Kidney epithelial cell (primary cell): ENCODE measurements around the gene TAGAP. TPM values are rescaled to one million over a fixed set of nuclear protein-coding genes. Genes with fewer than 3 reads are reported as not detected.

Experiments used
- DNase-seq: peaks from one replicate; pipeline ENCODE4 v3.0.0-alpha.2; 2010; ENCODE audit warnings: low read depth
- H3K27me3 ChIP-seq: 2 replicates; pipeline ENCODE4 v1.6.0; 2011; ENCODE audit warnings: low read length; ENCODE audit not compliant: control insufficient read depth, insufficient read depth
- H3K36me3 ChIP-seq: 2 replicates; pipeline ENCODE4 v1.5.1; 2011; ENCODE audit warnings: low read length; ENCODE audit not compliant: control insufficient read depth, insufficient read depth
- H3K4me3 ChIP-seq: 2 replicates; pipeline ENCODE4 v1.5.1; 2011; ENCODE audit warnings: low read depth, mild to moderate bottlenecking, control low read depth, low read length
- CTCF ChIP-seq: IDR thresholded peaks from 2 replicates; pipeline ENCODE4 v1.5.1; 2011; ENCODE audit warnings: mild to moderate bottlenecking, moderate library complexity, low read length, control low read depth, inconsistent platforms; ENCODE audit not compliant: insufficient read depth, poor library complexity, severe bottlenecking
- total RNA-seq: library from RNA; depleted of rRNA; stranded (reverse); fragments of >200 nt; gene quantifications from 2 replicates; pipeline ENCODE4 v1.2.3, GENCODE V29; 2015

The TAGAP gene
- total RNA-seq, 1 donor from 2014 or later = 0.96 TPM

DNA sequence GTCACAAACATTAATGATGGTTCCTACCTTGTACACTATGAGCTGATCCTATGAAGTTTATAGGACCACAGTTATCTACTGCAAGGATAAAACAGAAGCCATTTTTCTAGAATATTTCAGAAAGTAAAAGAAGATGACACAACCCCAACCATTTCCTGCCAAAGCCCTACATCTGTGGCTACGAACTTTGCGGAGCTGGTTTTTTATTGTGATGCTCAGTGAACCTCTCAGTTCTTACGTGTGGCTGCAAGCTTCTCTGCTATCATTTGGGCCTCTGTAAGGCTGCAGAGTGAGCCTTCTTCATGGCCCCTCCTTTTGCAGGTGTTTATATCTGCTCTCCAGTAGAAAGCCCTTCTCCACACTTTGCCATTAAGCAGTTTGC lies 17.8 kb upstream of the TAGAP start:
- no peak for TF ChIP-seq CTCF
- Histone ChIP-seq H3K36me3 (no peaks in the 10 kb centered on the region), H3K27me3 (peaks cover 5% of the 10 kb centered on the region), H3K4me3 (no peak overlapping the region)
- DNase-seq = no peak

DNA sequence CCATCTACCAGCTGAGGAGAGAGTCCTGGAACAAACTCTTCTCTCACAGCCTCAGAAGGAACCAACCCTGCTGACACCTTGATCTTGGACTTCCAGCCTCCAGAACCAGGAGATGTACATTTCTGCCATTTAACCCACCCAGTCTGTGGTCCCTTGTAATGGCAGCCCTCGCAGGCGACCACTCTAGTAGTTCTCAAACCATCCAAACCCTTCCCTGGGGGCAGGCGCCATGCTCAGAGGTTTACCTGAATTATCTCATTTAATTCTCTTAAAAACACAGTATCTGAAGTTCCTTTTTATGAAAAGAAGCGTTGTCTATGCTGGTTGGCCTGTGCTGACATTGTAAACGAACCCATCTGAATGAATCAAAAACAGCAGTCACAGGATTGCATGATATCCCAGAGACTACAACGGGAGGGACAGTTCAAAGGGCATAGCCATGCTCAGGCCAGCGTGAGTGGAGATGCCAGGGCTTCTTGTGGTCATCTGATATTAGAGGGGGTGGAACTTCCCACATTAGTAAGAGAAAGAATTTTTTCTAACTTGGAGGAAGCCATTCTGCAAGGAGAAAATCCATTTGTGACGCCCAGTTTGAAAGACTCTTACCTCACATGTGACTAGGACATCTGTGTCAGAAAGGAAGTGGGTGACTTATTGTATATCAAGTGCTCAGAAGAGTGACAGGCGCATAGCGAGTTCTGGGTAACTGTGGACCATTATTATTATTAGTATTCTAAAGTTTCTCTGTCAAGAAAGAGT lies 17.2 kb upstream of the TAGAP start:
- peaks cover 5% of the 10 kb centered on the region for H3K27me3 ChIP-seq
- no peak for DNase-seq
- no peak for TF ChIP-seq CTCF

GRCh38 chr6:159061146-159061545 lies 16.4 kb upstream of the TAGAP start:
- TF ChIP-seq CTCF = no peak
- Histone ChIP-seq H3K4me3 (no peak overlapping the region), H3K27me3 (peaks cover 5% of the 10 kb centered on the region), H3K36me3 (no peaks in the 10 kb centered on the region)
- DNase-seq = no peak

More for the DNA sequence above, 17.2 kb upstream of the TAGAP start:
- Histone ChIP-seq H3K36me3 (no peaks in the 10 kb centered on the region), H3K4me3 (no peak overlapping the region)

GRCh38 chr6:159059885-159060506 lies 15.2 kb upstream of the TAGAP start:
- DNase-seq = no peak
- no peak overlapping the region for H3K4me3 ChIP-seq
- peaks cover 5% of the 10 kb centered on the region for H3K27me3 ChIP-seq
- no peaks in the 10 kb centered on the region for H3K36me3 ChIP-seq
- TF ChIP-seq CTCF = no peak

GRCh38 chr6:159059141-159059540 lies 14.3 kb upstream of the TAGAP start:
- no peak for DNase-seq
- Histone ChIP-seq H3K36me3 (no peaks in the 10 kb centered on the region), H3K4me3 (no peak overlapping the region), H3K27me3 (peaks cover 5% of the 10 kb centered on the region)
- no peak for TF ChIP-seq CTCF
